Activated CD4-positive, alpha-beta T cell treated with anti-CD3 and anti-CD28 coated beads, Interleukin-2, amount 10 ng/mL, durations not matched to agents 7 days and 5 days (primary cell): ENCODE measurements around the gene UPK2. TPM values are rescaled to one million over a fixed set of nuclear protein-coding genes. Genes with fewer than 3 reads are reported as not detected.
"Not testable (repeated sequence)": the region's sequence is repeated elsewhere in the genome, so short reads cannot be mapped to it uniquely, and the experiment has no call there.

Source experiments
- CTCF ChIA-PET: fragments of 350-600 bp; sonication (Branson Sonifier 250); formaldehyde crosslinking; loops from one replicate; lab custom pipeline; 2021; ENCODE audit warnings: antibody characterized with exemption; lab: Charles Lee
- POLR2A ChIA-PET: fragments of 350-600 bp; sonication (Branson Sonifier 250); formaldehyde crosslinking; loops from one replicate; lab custom pipeline; 2021; ENCODE audit warnings: antibody characterized with exemption; lab: Charles Lee
- DNase-seq: peaks from one replicate; pipeline ENCODE4 v3.0.0-alpha.2; 2020
- H3K27ac Mint-ChIP-seq: one replicate; pipeline ENCODE4 v1.8.0; 2021; ENCODE audit warnings: mild to moderate bottlenecking, moderate library complexity, mixed read lengths
- H3K27me3 Mint-ChIP-seq: one replicate; pipeline ENCODE4 v1.8.0; 2021; ENCODE audit warnings: mixed read lengths
- H3K36me3 Mint-ChIP-seq: one replicate; pipeline ENCODE4 v1.8.0; 2021; ENCODE audit warnings: low read depth, mixed read lengths
- H3K4me1 Mint-ChIP-seq: one replicate; pipeline ENCODE4 v1.8.0; 2021; ENCODE audit warnings: mixed read lengths
- H3K4me3 Mint-ChIP-seq: one replicate; pipeline ENCODE4 v1.8.0; 2021; ENCODE audit warnings: mild to moderate bottlenecking, moderate library complexity, mixed read lengths
- H3K9me3 Mint-ChIP-seq: one replicate; pipeline ENCODE4 v1.8.0; 2021; ENCODE audit warnings: mixed read lengths
- total RNA-seq, 2 experiments: library from RNA; stranded (reverse); gene quantifications; one replicate each; pipeline ENCODE4 v1.2.3, GENCODE V29; 2021

The UPK2 gene
- total RNA-seq, 2 experiments from 2014 or later, result 0.60 TPM; not detected in 1

DNA sequence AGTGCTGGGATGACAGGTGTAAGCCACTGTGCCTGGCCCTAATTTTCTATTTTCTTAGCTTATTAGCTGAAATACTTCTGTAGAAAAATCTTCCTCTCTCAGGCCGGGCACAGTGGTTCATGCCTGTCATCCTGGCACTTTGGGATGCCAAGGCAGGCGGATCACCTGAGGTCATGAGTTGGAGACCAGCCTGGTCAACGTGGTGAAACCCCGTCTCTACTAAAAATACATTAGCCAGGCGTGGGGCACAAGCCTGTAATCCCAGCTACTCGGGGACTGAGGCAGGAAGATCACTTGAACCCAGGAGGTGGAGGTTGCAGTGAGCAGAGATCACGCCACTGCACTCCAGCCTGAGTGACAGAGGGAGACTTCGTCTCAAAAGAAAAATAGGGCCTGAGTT, 28.2 kb downstream of the UPK2 start:
- H3K4me1 Mint-ChIP-seq, H3K9me3 Mint-ChIP-seq, POLR2A ChIA-PET, H3K4me3 Mint-ChIP-seq, H3K27me3 Mint-ChIP-seq, H3K36me3 Mint-ChIP-seq, DNase-seq, H3K27ac Mint-ChIP-seq: not testable (repeated sequence)
- CTCF ChIA-PET, result interaction anchor here (0.6 to 1.8 kb wide), 5 partner anchors 13 to 612 kb away, joined by 3 to 6 read pairs (median 4); partner anchors contain the start of gene BCL9L

DNA sequence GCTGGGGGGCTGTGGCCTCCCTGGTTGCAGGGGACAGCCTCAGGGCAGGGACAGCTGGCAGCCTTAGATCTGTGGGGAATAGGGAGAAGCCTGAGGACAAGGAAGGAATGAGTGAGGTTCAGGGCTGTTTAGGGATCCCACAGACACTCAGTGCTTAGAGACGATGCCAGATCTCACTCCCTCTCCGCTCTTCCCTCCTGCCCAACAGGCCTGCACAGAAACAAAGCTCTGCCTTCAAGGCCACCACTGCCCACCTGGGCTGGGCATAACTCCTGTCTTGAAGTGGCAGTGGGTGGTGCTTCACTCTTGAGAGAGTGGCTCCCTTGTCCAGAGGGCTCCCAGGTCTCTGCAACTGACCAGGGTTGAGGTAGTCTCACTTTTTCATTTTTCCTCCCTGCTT, 28.7 kb downstream of the UPK2 start:
- no peak for DNase-seq
- Mint-ChIP-seq H3K36me3 (no peaks in the 10 kb centered on the region), H3K4me1 (no peaks in the 10 kb centered on the region), H3K4me3 (no peak overlapping the region), H3K27me3 (no peaks in the 10 kb centered on the region), H3K9me3 (no peaks in the 10 kb centered on the region), H3K27ac (no peak overlapping the region)
- CTCF ChIA-PET, result interaction anchor here (0.6 to 1.8 kb wide), 4 partner anchors 12 to 612 kb away, joined by 4 to 6 read pairs (median 4); no protein-coding TSS in a partner anchor
- POLR2A ChIA-PET, result no interaction called here

DNA sequence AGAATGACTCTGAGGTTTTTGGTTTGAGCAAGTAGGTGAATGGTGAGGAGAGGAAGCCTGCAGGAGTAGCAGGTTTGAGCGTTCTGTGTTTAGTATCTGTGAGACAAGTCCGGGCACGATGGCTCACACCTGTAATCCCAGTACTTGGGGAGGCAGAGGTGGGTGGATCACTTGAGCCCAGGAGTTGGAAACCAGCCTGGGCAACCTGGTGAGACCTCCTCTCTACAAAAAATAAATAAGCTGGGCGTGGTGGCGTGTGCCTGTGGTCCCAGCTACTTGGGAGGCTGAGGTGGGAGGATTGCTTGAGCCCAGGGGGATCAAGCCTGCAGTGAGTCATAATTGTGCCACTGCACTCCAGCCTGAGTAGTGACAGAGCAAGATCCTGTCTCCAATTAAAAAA, 32.2 kb downstream of the UPK2 start:
- Mint-ChIP-seq H3K27ac (no peak overlapping the region), H3K4me1 (no peaks in the 10 kb centered on the region), H3K9me3 (no peaks in the 10 kb centered on the region), H3K27me3 (no peaks in the 10 kb centered on the region), H3K36me3 (peaks cover 4% of the 10 kb centered on the region), H3K4me3 (no peak overlapping the region)
- ChIA-PET POLR2A (no interaction called here), CTCF (no interaction called here)
- no peak for DNase-seq

DNA sequence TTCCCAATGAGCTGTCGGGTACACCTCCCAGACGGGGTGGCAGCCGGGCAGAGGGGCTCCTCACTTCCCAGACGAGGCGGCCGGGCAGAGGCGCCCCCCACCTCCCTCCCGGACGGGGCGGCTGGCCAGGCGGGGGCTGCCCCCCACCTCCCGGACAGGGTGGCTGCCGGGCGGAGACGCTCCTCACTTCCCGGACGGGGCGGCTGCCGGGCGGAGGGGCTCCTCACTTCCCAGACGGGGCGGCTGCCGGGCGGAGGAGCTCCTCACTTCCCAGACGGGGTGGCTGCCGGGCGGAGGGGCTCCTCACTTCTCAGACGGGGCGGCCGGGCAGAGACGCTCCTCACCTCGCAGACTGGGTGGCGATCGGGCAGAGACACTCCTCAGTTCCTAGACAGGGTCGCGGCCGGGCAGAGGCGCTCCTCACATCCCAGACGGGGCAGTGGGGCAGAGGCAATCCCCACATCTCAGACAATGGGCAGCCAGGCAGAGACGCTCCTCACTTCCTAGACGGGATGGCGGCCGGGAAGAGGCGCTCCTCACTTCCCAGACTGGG, 35.5 kb downstream of the UPK2 start:
- H3K36me3 Mint-ChIP-seq, POLR2A ChIA-PET, CTCF ChIA-PET, H3K4me1 Mint-ChIP-seq, H3K27me3 Mint-ChIP-seq, DNase-seq, H3K27ac Mint-ChIP-seq, H3K4me3 Mint-ChIP-seq, H3K9me3 Mint-ChIP-seq: not testable (repeated sequence)

DNA sequence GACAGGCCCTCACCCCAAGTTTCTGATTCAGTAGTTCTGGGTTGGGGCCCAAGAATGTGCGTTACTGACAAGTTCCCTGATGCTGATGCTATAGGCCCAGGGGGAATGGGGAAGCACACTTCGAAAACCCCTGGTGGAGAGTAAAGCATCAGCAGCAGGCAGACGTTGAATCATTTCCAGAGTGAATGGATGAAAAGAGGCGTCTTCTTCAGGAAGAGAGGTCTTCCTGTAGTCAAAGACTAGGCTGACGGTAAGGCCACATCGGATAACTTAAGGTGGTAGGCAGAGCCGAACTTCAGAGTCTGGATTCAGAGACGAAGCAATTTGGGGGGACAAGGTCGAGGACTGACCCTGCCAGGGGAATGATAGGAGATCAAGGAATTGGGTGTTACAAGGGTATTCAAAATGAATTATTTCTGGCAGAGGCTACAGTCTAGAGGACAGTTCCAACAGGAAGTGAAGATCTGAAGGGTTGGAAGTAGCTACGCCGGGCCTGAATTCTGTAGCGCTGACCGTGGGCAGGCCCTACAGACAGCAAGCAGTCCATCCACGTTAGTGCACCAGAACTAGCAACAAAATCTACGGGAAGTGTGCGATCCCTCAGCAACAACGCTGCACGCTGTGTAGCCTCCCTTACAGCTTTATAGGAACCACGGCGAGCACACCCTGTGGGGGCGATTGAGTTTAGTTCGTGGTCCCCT, 41.0 kb downstream of the UPK2 start:
- ChIA-PET POLR2A (no interaction called here), CTCF (interaction anchor here (0.6 to 2.1 kb wide), 8 partner anchors 9 to 360 kb away, joined by 3 to 5 read pairs (median 3); partner anchors contain the start of gene BCL9L)
- H3K4me1 Mint-ChIP-seq, result peaks cover 35% of the 10 kb centered on the region
- H3K27me3 Mint-ChIP-seq, result no peaks in the 10 kb centered on the region
- H3K9me3 Mint-ChIP-seq, result no peaks in the 10 kb centered on the region
- H3K4me3 Mint-ChIP-seq, result peak overlapping the region; percentile 87
- peak; percentile 47 for DNase-seq
- H3K27ac Mint-ChIP-seq, result peak overlapping the region; percentile 95
- H3K36me3 Mint-ChIP-seq, result peaks cover 41% of the 10 kb centered on the region

DNA sequence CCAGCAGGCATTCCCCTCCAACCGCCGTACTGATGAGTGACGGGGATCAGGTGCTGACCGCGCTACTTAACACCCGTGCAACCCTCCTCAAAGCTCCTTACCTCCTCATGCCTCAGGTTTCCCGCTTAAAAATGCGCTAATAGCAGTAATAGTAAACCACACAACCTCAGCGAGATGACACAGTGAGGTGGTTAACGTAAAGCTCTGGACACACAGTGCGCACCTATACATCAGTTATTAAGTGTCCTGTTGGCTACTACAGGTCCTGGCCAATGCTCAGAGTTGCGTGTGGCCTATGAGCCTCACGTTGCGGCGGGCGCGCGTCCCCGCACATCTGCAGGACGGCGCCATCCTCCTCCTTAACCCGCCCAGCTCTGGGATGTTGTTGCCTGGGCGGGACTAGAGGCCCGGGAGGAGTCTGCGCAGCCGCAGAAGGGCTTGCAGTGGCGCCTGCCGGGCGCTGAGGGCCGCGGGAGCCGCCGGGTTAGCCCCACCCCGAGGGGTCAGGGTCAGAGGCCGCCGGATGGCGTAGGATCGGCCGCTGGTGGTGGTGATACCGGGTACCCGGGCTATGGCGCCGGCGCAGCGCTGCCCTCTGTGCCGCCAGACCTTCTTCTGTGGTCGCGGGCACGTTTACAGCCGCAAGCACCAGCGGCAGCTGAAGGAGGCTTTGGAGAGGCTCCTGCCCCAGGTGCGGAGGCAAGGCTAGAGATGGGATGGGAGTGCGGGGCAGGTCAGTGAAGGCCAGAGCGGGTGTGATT, 41.7 kb downstream of the UPK2 start, which contains the start of gene CENATAC:
TSS of gene CENATAC (plus strand) at position 512 of the 761 bp plus-strand sequence. CDS start at position 572, 60 bp downstream.
- H3K9me3 Mint-ChIP-seq, result no peaks in the 10 kb centered on the region
- peak; percentile 97 for DNase-seq
- H3K4me3 Mint-ChIP-seq, result peak within 1 kb of the TSS; percentile 87
- ChIA-PET POLR2A (interaction anchor here (0.7 kb wide), 1 partner anchor 50 kb away, joined by 3 read pairs; no protein-coding TSS in a partner anchor), CTCF (interaction anchor here (0.6 to 2.1 kb wide), 7 partner anchors 13 to 358 kb away, joined by 3 to 5 read pairs (median 3); partner anchors contain the start of gene BCL9L)
- peaks cover 44% of the 10 kb centered on the region for H3K36me3 Mint-ChIP-seq
- H3K27ac Mint-ChIP-seq, result peak within 1 kb of the TSS; percentile 95
- H3K4me1 Mint-ChIP-seq, result peaks cover 35% of the 10 kb centered on the region
- H3K27me3 Mint-ChIP-seq, result no peaks in the 10 kb centered on the region

DNA sequence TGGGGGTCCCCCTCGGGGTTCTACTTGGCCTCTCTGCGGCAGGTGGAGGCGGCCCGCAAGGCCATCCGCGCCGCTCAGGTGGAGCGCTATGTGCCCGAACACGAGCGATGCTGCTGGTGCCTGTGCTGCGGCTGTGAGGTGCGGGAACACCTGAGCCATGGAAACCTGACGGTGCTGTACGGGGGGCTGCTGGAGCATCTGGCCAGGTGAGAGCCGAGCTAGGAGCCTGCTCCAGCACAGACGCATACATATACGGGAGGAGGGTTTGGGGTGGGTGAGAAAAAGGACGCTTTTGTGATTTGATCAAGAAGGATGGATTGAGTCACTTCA, 42.3 kb downstream of the UPK2 start:
- peak overlapping the region; percentile 95 for H3K27ac Mint-ChIP-seq
- ChIA-PET CTCF (interaction anchor here (0.6 to 1.2 kb wide), 2 partner anchors 29 to 116 kb away, joined by 3 to 4 read pairs; no protein-coding TSS in a partner anchor), POLR2A (interaction anchor here (0.7 kb wide), 1 partner anchor 50 kb away, joined by 3 read pairs; no protein-coding TSS in a partner anchor)
- peaks cover 38% of the 10 kb centered on the region for H3K4me1 Mint-ChIP-seq
- no peak for DNase-seq
- peak overlapping the region; percentile 87 for H3K4me3 Mint-ChIP-seq
- H3K27me3 Mint-ChIP-seq, result no peaks in the 10 kb centered on the region
- peaks cover 45% of the 10 kb centered on the region for H3K36me3 Mint-ChIP-seq
- no peaks in the 10 kb centered on the region for H3K9me3 Mint-ChIP-seq

DNA sequence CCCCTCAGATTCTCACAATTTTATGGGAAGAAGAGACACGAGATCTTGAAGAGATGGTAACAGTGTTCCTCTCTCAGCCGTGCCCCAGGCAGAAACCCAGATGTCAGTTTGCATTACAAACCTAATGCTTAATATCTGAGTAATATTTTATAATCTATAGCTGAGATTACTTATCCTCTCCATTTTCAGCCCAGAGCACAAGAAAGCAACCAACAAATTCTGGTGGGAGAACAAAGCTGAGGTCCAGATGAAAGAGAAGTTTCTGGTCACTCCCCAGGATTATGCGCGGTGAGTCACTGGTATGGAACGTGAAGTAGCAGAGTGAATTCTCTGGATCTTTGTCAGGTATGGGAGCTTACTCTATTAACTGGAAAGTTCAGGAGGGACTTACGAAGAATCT, 42.7 kb downstream of the UPK2 start:
- peaks cover 48% of the 10 kb centered on the region for H3K36me3 Mint-ChIP-seq
- H3K9me3 Mint-ChIP-seq, result no peaks in the 10 kb centered on the region
- peaks cover 38% of the 10 kb centered on the region for H3K4me1 Mint-ChIP-seq
- no peaks in the 10 kb centered on the region for H3K27me3 Mint-ChIP-seq
- CTCF ChIA-PET, result interaction anchor here (0.6 to 1.2 kb wide), 2 partner anchors 29 to 116 kb away, joined by 3 to 4 read pairs; no protein-coding TSS in a partner anchor
- POLR2A ChIA-PET, result interaction anchor here (0.6 kb wide), 2 partner anchors 19 to 122 kb away, joined by 3 to 7 read pairs; partner anchors contain the start of genes HINFP and RPS25
- H3K27ac Mint-ChIP-seq, result peak overlapping the region; percentile 95
- peak overlapping the region; percentile 87 for H3K4me3 Mint-ChIP-seq
- no peak for DNase-seq

DNA sequence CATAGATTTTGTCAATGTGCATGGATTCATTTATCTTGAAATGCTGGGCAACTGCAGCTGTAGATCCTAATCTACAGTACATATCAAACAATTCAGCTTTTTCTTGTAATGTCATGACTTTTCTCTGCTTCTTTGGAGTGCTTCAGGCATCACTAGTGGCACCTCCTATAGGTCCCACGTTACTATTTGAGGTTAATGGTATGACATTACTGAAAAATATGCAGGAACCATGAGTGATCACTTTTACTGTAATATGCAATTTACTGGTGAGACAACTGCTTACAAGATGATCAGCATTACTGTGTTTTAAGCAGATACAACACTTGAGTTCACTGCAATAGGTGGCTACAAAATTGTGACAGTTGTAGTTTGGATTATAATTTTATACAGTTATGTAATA, 44.8 kb downstream of the UPK2 start:
- Mint-ChIP-seq H3K27ac (no peak overlapping the region), H3K27me3 (no peaks in the 10 kb centered on the region), H3K4me1 (peaks cover 42% of the 10 kb centered on the region), H3K4me3 (no peak overlapping the region), H3K9me3 (no peaks in the 10 kb centered on the region), H3K36me3 (peaks cover 49% of the 10 kb centered on the region)
- POLR2A ChIA-PET, result interaction anchor here (1.0 kb wide), 1 partner anchor 15 kb away, joined by 6 read pairs; no protein-coding TSS in a partner anchor
- CTCF ChIA-PET, result interaction anchor here (1.0 kb wide), 1 partner anchor 210 kb away, joined by 3 read pairs; the partner anchor contains the start of gene DDX6
- DNase-seq, result no peak

DNA sequence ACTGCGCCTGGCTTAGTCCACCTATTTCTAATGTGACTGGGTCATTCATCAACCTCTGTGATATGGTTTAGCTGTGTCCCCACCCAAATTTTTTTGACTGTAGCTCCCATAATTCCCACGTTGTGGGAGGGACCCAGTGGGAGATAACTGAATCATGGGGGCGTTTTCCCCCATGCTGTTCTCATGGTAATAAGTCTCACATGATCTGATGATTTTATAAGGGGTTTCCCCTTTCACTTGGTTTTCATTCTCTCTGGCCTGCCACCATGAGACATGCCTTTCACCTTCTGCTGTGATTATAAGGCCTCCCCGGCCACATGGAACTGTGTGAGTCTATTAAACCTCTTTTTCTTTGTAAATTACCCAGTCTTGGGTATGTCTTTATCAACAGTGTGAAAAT, 50.6 kb downstream of the UPK2 start:
- H3K4me1 Mint-ChIP-seq, result peaks cover 12% of the 10 kb centered on the region
- ChIA-PET POLR2A (no interaction called here), CTCF (interaction anchor here (0.6 to 0.7 kb wide), 3 partner anchors 10 to 293 kb away, joined by 3 read pairs; no protein-coding TSS in a partner anchor)
- no peaks in the 10 kb centered on the region for H3K9me3 Mint-ChIP-seq
- peaks cover 23% of the 10 kb centered on the region for H3K36me3 Mint-ChIP-seq
- no peak for DNase-seq
- H3K4me3 Mint-ChIP-seq, result no peak overlapping the region
- H3K27ac Mint-ChIP-seq, result no peak overlapping the region
- no peaks in the 10 kb centered on the region for H3K27me3 Mint-ChIP-seq
